CD4-positive, alpha-beta T cell treated with Interferon gamma for 1 hour (primary cell): ENCODE results near the gene PERCC1.
"Not testable (repeated sequence)": the region's sequence is repeated elsewhere in the genome, so short reads cannot be mapped to it uniquely, and the experiment has no call there.

Experiments used
- DNase-seq: peaks from one replicate; pipeline ENCODE4 v3.0.0-alpha.2; 2020

The PERCC1 gene

DNA sequence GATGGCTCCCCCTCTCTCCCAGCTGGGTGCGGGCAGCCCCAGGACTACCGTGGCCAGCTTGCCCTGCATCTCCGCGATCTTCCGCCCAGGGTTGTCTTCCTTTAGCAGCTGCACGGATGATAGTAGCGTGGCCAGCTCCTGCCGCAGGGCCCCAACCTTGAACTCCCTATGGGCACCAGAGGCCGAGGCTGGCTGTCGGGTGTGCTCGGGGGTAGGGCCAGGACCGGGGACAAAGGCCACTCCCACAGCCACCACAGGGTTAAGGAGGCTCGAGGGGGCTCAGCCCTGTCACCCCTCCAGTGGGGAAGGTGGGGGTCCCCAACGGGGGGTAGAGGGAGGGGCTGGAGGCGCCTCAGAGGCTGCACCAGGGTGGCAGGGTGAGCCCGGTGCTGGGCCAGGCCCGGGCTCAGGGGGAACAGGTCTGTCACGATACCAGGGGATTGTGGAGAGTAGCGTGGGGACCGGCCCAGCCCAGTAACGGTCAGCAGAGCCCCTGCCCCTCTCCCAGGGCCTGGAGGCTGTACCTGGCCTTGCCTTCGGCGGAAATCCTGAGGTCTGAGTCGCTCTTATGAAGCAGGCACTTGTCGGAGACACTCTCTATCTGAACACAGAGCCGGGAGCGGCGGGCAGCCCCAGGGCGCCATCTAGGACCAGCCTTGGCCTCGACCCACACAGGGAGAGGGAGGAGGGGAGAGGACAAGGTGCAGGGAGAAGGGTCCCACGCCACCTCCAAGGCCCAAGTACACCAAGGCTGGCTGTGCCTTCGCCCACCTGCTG is 5.2 kb downstream of the PERCC1 start:
- no peak for DNase-seq

GRCh38 chr16:1436731-1437355 is 6.0 kb downstream of the PERCC1 start:
- DNase-seq, result no peak

DNA sequence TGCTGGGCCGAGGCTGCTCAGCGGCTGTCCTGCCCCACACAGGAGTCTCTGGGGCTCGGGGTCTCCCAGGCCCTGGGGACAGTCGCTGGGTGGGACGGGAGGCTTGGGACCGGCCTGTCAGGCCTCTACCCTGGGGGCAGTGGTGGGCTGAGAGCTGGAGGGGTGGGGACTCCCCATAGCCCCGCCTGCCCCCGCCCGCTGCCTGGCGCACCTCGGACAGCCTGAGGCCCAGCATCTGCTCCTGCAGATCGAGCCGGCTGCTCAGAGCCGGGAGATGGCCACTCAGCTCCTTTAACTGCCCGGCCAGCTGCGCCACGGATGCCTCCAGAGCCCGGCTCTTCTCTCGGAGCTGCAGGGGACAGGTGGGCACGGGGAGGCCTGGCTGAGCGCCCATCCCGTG is 6.7 kb downstream of the PERCC1 start:
- DNase-seq, result no peak

DNA sequence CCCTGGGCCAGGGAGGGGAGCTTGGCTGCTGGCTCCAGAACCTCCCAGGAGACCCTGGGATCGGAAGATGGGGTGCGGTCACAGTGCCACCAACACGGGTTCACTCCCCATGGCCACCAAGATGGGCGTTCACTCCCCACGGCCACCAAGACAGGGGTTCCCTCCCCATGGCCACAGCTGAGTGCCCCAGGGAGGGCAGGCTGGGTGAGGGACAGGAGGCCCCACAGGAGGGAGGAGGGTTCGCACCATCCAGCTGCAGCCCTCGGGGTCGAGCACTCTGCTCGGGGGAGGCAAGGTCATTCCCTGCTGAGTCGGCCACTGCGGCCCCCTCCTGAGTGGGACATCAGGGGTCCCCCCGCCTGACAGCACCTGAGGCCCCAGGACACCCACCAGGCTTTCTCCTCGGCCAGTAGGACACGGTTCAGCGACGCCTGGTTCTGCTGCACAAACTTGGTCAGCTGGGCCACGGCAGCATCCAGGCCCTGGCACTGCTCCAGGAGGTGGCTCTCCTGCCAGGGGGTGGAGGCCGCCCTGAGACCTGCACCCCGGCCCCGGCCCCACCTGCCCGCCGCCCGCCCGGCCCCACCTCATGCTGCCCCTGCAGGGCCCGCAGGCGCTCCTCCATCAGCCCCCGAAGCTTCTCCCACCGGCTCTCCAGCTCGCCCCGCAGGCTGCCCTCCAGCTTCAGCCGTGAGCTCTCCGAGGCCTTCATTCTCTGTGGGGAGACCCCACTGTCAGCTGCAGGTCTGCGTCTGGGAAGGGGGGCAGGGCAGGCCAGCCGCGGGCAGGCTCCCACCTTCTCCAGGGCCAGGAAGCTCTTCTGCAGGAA is 7.6 kb downstream of the PERCC1 start:
- no peak for DNase-seq

- DNase-seq, result no peak
These were observed 8.3 kb downstream of the PERCC1 start for GRCh38 chr16:1439058-1439698.

DNA sequence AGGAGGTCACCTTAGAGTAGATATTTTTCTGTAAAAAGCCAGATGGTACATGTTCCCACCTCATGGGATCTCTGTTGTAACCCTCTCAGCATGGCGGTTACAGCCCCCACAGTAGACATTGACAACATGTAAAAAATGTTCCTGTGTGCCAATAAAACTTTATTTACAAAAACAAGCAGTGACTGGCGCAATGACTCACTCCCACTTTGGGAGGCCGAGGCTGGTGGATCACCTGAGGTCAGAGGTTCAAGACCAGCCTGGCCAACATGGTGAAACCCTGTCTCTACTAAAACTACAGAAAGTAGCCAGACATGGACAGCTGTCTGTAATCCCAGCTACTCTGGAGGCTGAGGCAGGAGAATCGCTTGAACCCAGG is 8.8 kb downstream of the PERCC1 start:
- DNase-seq, result not testable (repeated sequence)

- no peak for DNase-seq
These were observed 10.5 kb downstream of the PERCC1 start for GRCh38 chr16:1441391-1441829.

GRCh38 chr16:1442697-1443096 is 11.8 kb downstream of the PERCC1 start:
- DNase-seq, result no peak

- no peak for DNase-seq
These were observed 12.6 kb downstream of the PERCC1 start for GRCh38 chr16:1443403-1443973.

DNA sequence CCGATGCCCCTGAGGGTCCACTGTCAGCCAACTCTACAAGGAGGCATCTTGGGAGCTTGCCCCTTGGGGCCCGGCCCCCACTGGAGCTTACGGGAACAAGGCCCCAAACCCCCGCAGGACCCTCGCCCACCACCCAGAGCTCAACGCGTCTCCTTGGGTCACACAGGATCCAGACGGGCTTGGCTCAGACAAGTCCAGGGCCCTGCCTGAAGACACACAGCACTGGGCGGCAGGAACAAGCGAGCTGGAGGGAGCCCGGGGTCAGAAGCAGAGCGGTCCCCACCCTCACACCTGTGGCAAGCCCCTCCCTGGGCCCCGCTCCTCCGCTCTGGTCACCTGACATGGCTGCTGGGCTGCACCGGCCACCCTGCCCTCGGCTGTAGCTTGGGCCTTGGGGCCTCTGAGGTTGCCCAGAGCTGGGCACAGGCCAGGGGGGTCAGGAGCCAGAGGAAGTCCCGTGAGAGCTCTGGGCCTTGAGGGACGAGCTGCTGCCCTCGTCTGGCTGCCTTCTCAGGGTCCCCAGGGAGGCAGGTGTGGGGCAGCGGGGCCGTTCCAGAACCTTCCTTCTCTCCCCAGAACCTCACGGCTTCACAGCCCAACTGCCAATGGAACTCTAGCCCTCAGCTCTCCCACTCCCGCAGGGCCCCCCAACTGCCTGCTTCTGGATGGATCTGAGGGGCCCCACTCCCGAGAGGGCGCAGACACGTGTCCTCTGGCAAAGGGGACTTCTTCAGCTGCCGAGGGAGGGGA is 13.3 kb downstream of the PERCC1 start, which contains the start of gene CCDC154:
Gene CCDC154 (minus strand): TSS at position 577 of the 750 bp plus-strand sequence. CDS start 234 bp downstream, at position 343.
- DNase-seq, result no peak

GRCh38 chr16:1444730-1445517 is 14.0 kb downstream of the PERCC1 start:
- DNase-seq, result peak; percentile 30

DNA sequence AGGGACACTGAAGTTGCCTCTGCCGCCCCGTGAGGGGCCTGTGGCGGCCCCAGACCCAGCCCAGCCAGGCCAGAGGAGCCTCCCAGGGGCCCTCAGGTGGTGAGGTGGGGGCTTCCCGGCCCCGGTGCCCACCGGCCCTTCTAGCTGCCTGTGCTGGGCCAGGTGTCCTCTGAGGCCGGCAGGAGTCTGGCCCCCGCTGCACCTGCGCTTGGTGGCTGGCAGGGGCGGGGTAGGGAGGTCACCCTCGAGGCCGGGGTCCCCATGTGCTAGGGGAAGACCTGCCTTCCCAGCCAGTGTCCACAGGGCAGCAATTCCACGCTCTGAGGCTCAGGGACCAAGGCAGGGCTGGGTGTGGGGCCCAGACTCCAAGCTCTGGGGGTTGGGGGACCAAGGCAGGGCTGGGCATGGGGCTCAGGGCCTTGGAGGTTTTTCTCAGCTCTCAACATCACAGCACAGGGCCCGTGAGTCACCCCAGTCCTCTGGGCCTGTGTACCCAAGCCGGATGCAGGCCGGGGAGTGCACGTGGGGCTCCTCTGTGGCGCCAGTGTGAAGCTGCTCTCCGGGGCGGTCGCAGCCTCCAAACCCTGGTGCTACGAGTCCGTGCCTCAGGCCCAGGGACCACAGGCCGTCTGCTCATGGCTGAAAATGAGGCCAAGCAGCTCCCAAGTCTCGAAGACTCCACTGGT is 14.8 kb downstream of the PERCC1 start:
- no peak for DNase-seq

GRCh38 chr16:1446296-1447080 is 15.6 kb downstream of the PERCC1 start:
- no peak for DNase-seq

DNA sequence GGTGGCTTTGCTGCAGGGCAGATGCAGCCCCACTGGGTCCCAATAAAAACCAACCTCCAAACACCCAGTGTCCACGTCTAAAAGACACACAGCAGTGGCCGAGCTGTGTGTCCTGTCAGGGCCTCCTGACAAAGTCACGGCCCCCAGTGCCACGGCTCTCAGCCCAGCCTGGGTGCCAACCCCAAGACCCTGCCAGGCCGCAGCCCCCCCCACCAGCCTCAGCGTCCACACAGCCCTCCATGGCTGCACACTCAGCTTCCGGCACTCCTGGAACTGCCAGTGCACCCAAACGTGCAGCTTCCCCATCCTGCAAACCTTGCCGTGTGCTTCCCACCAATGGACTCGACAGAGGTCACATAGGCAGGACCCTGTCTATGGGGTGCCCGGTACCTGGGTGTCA is 17.1 kb downstream of the PERCC1 start:
- DNase-seq, result no peak

- no peak for DNase-seq
These were observed 17.7 kb downstream of the PERCC1 start for GRCh38 chr16:1448536-1449116.

DNA sequence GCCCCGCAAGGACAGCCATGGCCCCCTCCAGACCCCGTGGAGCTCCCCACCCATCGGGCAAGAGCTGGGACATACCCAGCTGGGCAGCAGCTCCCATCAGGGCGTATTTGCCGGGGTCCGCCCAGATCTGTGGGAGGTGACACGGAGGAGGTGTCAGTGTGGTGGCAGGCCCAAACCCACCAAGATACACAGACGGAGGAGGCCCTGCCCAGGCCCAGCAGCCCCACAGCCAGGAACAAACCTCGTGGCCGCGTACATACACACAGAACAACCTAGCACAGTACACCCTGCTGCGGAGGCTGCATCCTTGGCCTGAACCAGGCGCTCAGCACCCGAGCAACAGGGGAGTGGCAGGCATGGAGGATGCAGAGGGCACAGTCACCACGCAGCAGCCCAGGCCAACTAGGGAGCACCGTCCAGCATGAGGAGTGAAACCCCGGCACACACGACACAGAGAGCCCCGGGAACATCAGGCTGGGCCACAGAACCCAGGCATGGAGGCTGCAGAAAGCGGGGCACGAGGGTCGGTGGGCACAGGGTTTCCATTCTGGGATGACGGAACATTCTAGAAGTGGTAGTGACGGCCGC is 18.4 kb downstream of the PERCC1 start:
- DNase-seq, result no peak

GRCh38 chr16:1450218-1450617 is 19.3 kb downstream of the PERCC1 start:
- no peak for DNase-seq

- no peak for DNase-seq
These were observed 20.0 kb downstream of the PERCC1 start for GRCh38 chr16:1450841-1451240.
